CD4-positive, alpha-beta T cell treated with Interleukin-17A for 1 hour (primary cell): ENCODE results near the gene OPCML.

ENCODE experiments used
- DNase-seq: peaks from one replicate; pipeline ENCODE4 v3.0.0-alpha.2; 2020

Gene OPCML

GRCh38 chr11:133501643-133502539, 30.4 kb downstream of the OPCML start:
- DNase-seq = no peak

DNA sequence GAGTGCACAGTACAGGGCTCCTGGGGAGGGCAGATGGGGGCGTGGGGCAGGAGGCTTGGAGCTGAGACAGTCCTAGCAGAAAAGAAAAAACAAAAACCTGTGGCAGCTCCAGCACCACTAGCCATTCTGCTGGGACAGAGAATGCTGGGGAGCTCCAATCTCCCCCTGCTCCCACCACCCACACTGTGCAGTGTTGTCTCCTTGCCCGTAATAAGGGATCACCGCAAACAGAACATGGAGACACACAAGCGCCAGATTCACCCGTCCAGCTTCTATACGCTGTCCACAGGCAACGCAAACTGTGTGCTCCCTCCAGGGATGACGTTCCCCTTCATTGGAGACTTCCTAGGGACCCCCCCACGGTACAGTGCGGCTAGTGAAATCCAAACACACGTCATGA, 31.4 kb downstream of the OPCML start:
- DNase-seq = no peak

DNA sequence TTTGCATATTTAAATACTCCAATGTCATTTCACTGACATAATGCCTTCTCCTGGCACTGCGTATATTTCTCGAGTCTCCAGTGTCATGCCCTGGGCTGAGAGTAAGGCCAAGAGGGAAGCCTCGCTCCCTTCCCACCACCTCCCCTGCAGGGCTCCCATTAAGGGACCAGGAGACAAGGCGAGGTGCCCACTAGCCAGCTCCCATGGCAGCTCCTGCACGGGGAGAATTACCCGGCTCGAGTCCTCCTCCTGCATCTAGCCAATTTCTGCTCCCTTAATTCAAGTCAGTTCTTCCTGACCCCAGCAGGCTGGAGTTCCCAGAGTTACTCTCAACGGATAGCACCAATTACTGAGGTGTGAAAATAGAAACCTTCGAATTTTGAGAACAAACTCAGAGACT, 31.9 kb downstream of the OPCML start:
- DNase-seq = no peak

- DNase-seq = no peak
Measured at GRCh38 chr11:133498969-133499368, 33.3 kb downstream of the OPCML start.

DNA sequence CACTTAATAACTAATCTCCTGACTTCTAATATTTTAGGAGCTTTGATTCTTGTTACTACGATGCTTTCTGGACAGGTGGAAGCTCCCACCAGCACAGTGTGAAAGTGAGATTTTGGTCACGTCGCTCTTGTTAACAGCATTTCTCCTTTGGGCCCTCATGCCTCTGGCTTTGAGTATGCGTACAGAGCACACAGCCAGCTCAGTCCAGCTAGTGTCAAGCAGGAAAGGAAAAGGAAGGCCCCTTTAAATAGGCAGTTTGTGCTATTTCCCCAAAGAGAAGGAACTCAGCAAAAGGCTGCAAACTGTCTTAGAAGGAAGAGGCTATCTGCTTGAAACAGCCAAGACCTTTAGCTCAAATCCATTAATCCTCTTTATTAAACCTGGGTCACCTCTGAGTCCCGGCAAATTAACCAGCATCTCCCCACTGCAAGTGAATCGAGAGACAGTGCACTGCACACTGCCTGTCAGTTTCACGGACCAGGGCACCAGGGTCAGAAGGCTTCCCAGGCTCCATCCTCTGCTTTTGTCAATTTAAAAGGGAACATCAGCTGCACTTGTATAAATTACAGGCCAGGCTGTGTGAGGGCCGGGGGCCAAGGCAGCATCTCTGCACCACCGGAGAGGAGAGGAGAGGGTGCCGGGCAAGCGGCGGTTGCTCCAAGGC, 34.7 kb downstream of the OPCML start:
- no peak for DNase-seq

- no peak for DNase-seq
Measured at GRCh38 chr11:133492895-133493294, 39.4 kb downstream of the OPCML start.

GRCh38 chr11:133491680-133492383, 40.5 kb downstream of the OPCML start:
- DNase-seq = no peak

GRCh38 chr11:133480722-133481121, 51.6 kb downstream of the OPCML start:
- no peak for DNase-seq

DNA sequence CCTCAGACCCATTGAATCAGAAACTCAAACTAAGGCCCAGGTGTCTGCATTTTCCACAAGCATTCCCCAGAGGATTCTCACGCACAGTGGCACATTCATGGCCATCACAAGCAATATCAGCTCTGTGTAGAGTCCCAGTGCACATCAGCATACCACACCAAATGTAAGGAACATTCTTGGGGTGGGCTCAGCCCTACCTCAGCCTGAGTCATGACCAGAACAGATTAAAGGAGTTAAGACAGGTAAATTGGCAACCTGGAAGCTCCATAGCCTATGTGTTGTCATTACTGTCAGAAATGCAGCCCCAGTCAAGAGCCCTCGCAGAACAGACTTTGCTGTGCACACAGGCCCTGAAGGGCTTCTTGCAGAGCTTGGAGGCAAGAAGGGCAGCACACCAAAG, 53.1 kb downstream of the OPCML start:
- no peak for DNase-seq

GRCh38 chr11:133477251-133477625, 55.1 kb downstream of the OPCML start:
- no peak for DNase-seq

GRCh38 chr11:133476570-133477250, 55.6 kb downstream of the OPCML start:
- DNase-seq = no peak

DNA sequence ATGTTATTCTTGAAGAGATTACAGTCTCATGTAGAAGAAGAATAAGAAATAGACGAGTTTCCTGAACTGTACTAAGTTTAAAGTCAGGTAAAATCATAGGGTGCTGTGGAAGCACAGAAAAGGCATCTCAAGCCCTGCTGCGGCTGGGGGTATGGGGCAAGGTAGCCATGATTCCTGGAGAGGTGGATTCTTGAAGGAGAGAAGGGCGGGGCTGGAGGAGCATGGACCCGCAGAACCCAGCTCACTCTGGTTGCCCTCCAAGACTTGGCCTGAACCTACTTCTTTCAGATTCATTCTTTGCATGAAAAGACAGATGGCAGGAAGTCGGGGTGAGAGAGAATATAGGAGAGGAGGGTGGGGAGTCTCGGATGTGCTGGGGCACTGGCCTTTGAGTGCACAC, 57.8 kb downstream of the OPCML start:
- DNase-seq = no peak

GRCh38 chr11:133467686-133468085, 64.6 kb downstream of the OPCML start:
- DNase-seq = no peak

GRCh38 chr11:133443206-133443747, 89.0 kb downstream of the OPCML start:
- DNase-seq = no peak

DNA sequence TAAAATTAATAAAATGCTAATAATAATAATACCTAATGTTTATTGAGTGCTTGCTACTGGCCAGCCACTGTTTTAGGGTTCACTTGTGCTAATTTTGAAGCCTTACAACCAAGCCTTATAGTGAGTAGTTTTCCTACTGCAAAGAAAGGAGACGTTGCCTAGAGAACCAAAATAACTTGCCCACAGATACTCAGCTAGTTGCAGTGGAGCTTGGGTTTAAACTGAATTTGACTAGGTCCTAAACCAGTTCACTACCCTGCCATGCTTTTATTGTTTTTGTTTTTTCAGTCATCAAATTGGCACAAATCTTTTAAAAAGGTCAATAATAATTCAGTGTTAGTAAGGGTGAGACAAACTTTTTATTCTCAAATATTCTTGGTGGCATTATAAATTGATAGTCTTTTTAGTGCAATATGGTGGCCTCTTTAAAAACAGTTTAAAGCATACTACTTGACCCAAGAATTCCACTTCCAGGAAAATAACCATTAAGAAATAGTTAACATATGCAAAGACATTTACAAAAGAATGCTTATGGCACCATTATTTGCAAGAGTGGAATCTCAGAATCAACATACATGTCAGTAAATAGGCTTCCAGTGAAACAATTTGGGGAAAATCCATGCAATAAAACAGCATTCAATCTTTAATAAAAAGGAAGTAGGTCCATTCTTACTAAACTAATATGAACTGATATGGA, 90.2 kb downstream of the OPCML start:
- DNase-seq = no peak

DNA sequence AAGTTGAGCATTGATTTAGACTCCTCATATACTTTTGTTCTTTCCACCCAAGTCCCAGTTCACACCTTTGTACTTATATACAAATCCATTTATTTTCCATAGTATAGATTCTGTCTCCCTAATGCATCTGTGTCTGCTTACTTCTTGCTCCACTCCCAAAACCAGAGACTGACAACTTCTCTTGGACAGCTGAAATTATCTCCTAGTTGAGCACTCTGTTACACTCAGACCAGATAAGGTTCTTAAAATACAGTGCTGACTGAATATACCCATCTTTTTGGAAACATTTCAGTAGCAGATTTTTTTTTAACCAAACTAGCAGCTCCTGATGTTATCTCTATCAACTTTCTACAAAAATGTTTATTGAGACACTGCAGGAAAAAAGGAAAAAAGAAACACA, 106.3 kb downstream of the OPCML start:
- DNase-seq = no peak

DNA sequence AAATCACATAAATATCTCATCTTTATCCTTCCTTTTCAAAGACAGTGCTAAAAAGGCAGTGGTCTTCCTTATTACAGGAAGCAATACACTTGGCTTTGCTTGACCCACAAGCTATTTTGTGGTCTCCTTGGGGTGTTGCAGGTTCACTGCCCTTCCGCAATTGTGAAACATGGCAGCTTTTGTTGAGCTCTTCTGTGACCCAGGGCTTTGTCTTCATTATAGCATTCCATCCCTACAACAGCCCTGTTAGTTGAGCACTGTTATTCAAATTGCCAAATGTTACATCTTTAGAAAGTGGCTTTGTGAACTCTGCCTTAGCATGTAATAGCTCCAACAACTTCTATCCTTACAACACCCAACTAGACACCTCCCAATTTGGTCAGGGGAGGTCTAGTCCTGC, 107.1 kb downstream of the OPCML start:
- DNase-seq = no peak

- DNase-seq = no peak
Measured at GRCh38 chr11:133418218-133418617, 114.1 kb downstream of the OPCML start.

GRCh38 chr11:133414506-133414905, 117.8 kb downstream of the OPCML start:
- no peak for DNase-seq

DNA sequence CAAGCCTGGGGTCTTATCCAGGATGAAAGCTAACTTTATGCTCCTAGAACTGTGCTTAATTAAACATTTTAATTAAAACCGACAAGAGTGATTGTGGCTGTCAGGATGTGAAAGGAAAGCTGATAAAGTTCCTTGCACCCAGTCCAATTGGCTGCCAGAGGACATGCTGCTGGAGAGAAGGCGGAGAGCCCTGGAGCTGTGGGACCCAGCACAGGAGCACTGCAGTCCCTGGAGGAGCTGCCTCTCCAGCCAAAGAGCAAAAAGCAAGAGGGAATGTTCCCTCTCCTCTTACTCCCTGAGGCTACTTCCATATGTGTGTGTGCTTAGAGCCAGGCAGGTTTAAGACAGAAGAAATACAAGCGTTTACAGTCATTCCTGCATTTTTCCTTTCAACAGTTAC, 118.6 kb downstream of the OPCML start:
- no peak for DNase-seq

GRCh38 chr11:133409799-133410198, 122.5 kb downstream of the OPCML start:
- DNase-seq = no peak

DNA sequence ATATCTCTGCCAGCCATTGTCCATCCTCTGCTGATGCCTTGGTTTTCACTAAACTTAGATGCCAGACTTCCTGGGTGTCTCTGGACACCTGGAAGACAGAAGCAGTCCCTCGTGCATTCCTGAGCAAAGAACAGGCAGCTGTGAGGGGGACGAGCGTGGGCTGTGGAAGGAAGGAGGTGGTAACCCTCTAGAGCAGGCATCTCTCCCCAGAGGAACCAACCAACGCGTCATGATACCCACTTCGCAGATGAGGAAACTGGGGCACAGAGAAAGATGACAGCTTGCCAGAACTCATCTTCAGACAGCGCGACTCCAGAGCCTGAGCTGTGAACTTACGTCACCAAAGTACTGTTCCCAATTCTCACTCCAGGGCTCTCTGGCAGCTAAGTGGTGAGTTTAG, 123.4 kb downstream of the OPCML start:
- no peak for DNase-seq
